ENCODE results near the gene CENPH. TPM values are rescaled to one million over a fixed set of nuclear protein-coding genes. Genes with fewer than 3 reads are reported as not detected.

Gene CENPH
- total and polyA plus RNA-seq, 2 donors (not counting 3 experiments of a cell fraction or from before 2014, with no cell fraction given): 6.5 to 16.4 TPM

DNA sequence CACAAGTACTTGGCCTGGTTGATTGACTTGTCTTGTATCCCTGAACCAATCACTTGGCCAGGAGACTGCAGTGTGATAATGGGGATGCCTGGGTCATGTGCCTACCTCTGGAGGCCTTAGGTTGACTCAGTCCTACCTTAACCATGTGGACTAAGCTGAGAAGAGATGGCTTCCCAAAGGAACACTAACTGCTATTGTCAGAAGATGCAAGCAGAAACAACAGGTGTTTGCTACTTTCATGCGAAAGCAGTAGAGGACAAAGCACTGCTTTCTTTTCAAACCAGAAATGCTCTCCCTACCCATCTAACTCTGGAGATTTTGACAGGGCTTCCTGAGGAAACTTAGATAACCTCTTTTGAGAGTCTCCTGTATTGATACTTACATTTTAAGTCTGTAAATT, 68.2 kb downstream of the CENPH start:
- H3K27ac ChIP-seq (ENCODE audit: insufficient read depth, low read depth, low read length): no peak overlapping the region
- peaks cover 0 to 7% of the 10 kb centered on the region in 2 experiments for H3K36me3 ChIP-seq (ENCODE audit: control insufficient read depth in 2 of 2, extremely low read depth in 1 of 2, insufficient read depth in 2 of 2, low read length in 2 of 2)
- H3K9ac ChIP-seq (replicated peaks; ENCODE audit: extremely low read depth, insufficient read depth, low read length): no peak overlapping the region
- peaks cover 4% of the 10 kb centered on the region for H3K79me2 ChIP-seq (ENCODE audit: control insufficient read depth, insufficient read depth, low read length)
- peaks cover 14% of the 10 kb centered on the region for H3K4me1 ChIP-seq (ENCODE audit: control insufficient read depth, extremely low read depth, insufficient read depth, low read length)
- H3K27me3 ChIP-seq (ENCODE audit: control insufficient read depth in 2 of 2, insufficient read depth in 2 of 2, low read length in 2 of 2): no peaks in the 10 kb centered on the region
- intact Hi-C loops (cut with micrococcal nuclease): no loop called here
- no peaks in the 10 kb centered on the region for H4K20me1 ChIP-seq (replicated peaks; ENCODE audit: control insufficient read depth, extremely low read depth, insufficient read depth, low read length)
- no peak for DNase-seq (ENCODE audit: low read depth, low spot score)
- H3K4me3 ChIP-seq (replicated peaks in 1 of 3; ENCODE audit: insufficient read depth in 1 of 3, low read depth in 1 of 3, low read length in 3 of 3): no peak overlapping the region
- no TSS peak for BruUV-seq (replicated peaks)
- no peak overlapping the region for H2AFZ ChIP-seq (ENCODE audit: low read depth, low read length)
- ChIA-PET POLR2A (no interaction called here), CTCF (no interaction called here)
- TF ChIP-seq, protein P1, sequence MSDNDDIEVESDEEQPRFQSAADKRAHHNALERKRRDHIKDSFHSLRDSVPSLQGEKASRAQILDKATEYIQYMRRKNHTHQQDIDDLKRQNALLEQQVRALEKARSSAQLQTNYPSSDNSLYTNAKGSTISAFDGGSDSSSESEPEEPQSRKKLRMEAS (IDR thresholded peaks at IDR 0.05; ENCODE audit: insufficient read depth, insufficient read length): no peak
- TF ChIP-seq FOS (IDR thresholded peaks at IDR 0.05; ENCODE audit: borderline replicate concordance, insufficient read depth, low read length): no peak
- TF ChIP-seq EZH2 (IDR thresholded peaks at IDR 0.05; ENCODE audit: borderline replicate concordance, low read depth, low read length, severe bottlenecking): no peak
- TF ChIP-seq MYC (IDR thresholded peaks at IDR 0.05; ENCODE audit: low read depth, low read length): no peak
- no peak for TF ChIP-seq POLR2AphosphoS5 (IDR thresholded peaks at IDR 0.05; ENCODE audit: insufficient read depth, low read depth, low read length)
- TF ChIP-seq, protein P2, sequence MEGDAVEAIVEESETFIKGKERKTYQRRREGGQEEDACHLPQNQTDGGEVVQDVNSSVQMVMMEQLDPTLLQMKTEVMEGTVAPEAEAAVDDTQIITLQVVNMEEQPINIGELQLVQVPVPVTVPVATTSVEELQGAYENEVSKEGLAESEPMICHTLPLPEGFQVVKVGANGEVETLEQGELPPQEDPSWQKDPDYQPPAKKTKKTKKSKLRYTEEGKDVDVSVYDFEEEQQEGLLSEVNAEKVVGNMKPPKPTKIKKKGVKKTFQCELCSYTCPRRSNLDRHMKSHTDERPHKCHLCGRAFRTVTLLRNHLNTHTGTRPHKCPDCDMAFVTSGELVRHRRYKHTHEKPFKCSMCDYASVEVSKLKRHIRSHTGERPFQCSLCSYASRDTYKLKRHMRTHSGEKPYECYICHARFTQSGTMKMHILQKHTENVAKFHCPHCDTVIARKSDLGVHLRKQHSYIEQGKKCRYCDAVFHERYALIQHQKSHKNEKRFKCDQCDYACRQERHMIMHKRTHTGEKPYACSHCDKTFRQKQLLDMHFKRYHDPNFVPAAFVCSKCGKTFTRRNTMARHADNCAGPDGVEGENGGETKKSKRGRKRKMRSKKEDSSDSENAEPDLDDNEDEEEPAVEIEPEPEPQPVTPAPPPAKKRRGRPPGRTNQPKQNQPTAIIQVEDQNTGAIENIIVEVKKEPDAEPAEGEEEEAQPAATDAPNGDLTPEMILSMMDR (IDR thresholded peaks at IDR 0.05; ENCODE audit: extremely low read depth in 1 of 2, insufficient read depth in 1 of 2, low read depth in 1 of 2, low read length in 2 of 2): no peak
- no peak for TF ChIP-seq GATA2 (IDR thresholded peaks at IDR 0.05; ENCODE audit: insufficient read depth, insufficient read length, low read depth, low read length)
- TF ChIP-seq JUN (IDR thresholded peaks at IDR 0.05; ENCODE audit: borderline replicate concordance, insufficient read depth, insufficient read length, low read depth): no peak
- TF ChIP-seq POLR2A (IDR thresholded peaks at IDR 0.05; ENCODE audit: low read depth, low read length): no peak
- dilution Hi-C loops (cut with MboI; ENCODE audit: extremely low pct_ligation_motif_present, low sequenced_read_pairs): no loop called here
- no peaks in the 10 kb centered on the region for H3K9me1 ChIP-seq (replicated peaks; ENCODE audit: control insufficient read depth, extremely low read depth, insufficient read depth, low read length)
- H3K9me3 ChIP-seq (replicated peaks; ENCODE audit: control insufficient read depth, insufficient read depth, low read length): no peaks in the 10 kb centered on the region
- no peak overlapping the region for H3K4me2 ChIP-seq (ENCODE audit: insufficient read depth, low read length)
- FAIRE-seq: no peak

Small RNAs within 50 kb of the gene (small RNA-seq; reads per million reads assigned to genes)
- gene SNORA50D (ENCODE audit: insufficient read depth, insufficient read length, low read depth, low replicate concordance): not detected

Other genes with a start within 250 kb of the CENPH start
- gene SLC30A5, start 95.6 kb upstream of the CENPH start, total RNA-seq: 37.0 and 47.2 TPM in 2 replicates
- gene SLC30A5, start 95.6 kb upstream of the CENPH start, polyA plus RNA-seq: 33.0 and 46.4 TPM in 2 replicates
- 187 and 211 TPM in 2 replicates for gene CCNB1, start 22.4 kb upstream of the CENPH start, total RNA-seq
- 47.3 and 72.2 TPM in 2 replicates for gene CCNB1, start 22.4 kb upstream of the CENPH start, polyA plus RNA-seq
- 33.4 and 38.1 TPM in 2 replicates for gene CDK7, start 45.3 kb downstream of the CENPH start, total RNA-seq
- 19.3 and 24.6 TPM in 2 replicates for gene CDK7, start 45.3 kb downstream of the CENPH start, polyA plus RNA-seq
- gene CCDC125, start 143.2 kb downstream of the CENPH start, total RNA-seq: 5.3 and 6.2 TPM in 2 replicates
- gene CCDC125, start 143.2 kb downstream of the CENPH start, polyA plus RNA-seq: 1.1 and 1.5 TPM in 2 replicates
- 30.1 and 37.0 TPM in 2 replicates for gene AK6, start 179.9 kb downstream of the CENPH start, total RNA-seq
- 6.6 and 13.2 TPM in 2 replicates for gene AK6, start 179.9 kb downstream of the CENPH start, polyA plus RNA-seq
- gene TAF9, start 179.9 kb downstream of the CENPH start, total RNA-seq: 67.6 and 67.8 TPM in 2 replicates
- gene TAF9, start 179.9 kb downstream of the CENPH start, polyA plus RNA-seq: 84.8 and 94.2 TPM in 2 replicates
- 18.4 and 21.9 TPM in 2 replicates for gene RAD17, start 180.2 kb downstream of the CENPH start, total RNA-seq
- 9.5 and 10.1 TPM in 2 replicates for gene RAD17, start 180.2 kb downstream of the CENPH start, polyA plus RNA-seq
- gene MARVELD2, start 225.5 kb downstream of the CENPH start, total RNA-seq: 6.7 and 7.1 TPM in 2 replicates
- gene MARVELD2, start 225.5 kb downstream of the CENPH start, polyA plus RNA-seq: 5.3 and 5.7 TPM in 2 replicates

Data from endothelial cell of umbilical vein (primary cell).